ENCODE measurements around the gene CDK18. TPM values are rescaled to one million over a fixed set of nuclear protein-coding genes. Genes with fewer than 3 reads are reported as not detected.

Gene CDK18
- total RNA-seq, 2 donors from 2014 or later = 58.1 to 88.7 TPM

DNA sequence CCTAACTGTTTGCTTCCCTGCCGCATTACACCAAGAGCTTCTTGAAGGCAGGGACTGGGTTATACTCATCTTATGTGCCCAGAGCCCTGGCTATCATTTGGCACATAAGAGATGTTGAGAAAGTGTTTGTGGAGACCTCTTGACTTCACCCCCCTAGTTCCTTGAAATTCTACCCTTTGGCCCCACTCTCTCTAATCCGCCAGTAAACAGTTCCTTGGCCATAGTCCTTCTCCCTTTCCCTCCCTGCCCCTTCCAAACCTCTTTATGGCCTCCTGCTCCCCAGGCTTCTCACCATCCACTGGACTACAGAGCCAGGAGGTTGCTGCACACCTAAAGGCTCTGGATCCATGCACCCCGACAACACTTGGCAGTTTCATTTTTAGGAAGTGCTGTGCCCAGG is 1.5 kb upstream of the CDK18 start:
- Mint-ChIP-seq H3K4me3 (peak overlapping the region; percentile 9), H3K27ac (peak overlapping the region; percentile 92), H3K4me1 (peaks cover 49% of the 10 kb centered on the region), H3K27me3 (ENCODE audit: insufficient read depth) (peaks cover 2% of the 10 kb centered on the region), H3K9me3 (no peaks in the 10 kb centered on the region), H3K36me3 (ENCODE audit: low read depth) (peaks cover 5% of the 10 kb centered on the region)
- no peak for DNase-seq
- Histone ChIP-seq H3K27ac (ENCODE audit: low read depth, low read length) (no peak overlapping the region), H3K4me3 (ENCODE audit: low read length) (no peak overlapping the region), H3K9ac (ENCODE audit: extremely low read depth, low read length, poor library complexity, severe bottlenecking) (no peak overlapping the region), H3K9me3 (ENCODE audit: control insufficient read depth, low read length) (no peaks in the 10 kb centered on the region), H3K27me3 (ENCODE audit: control insufficient read depth, insufficient read depth, low read length, poor library complexity, severe bottlenecking) (no peaks in the 10 kb centered on the region), H3K36me3 (ENCODE audit: control insufficient read depth, insufficient read depth, low read length) (no peaks in the 10 kb centered on the region), H3K4me1 (ENCODE audit: control insufficient read depth, insufficient read depth, low read length) (peaks cover 33% of the 10 kb centered on the region)
- WGBS, 2 experiments (ENCODE audit: insufficient coverage in 1 of 2, insufficient read length in 1 of 2) = 75 to 90% methylated on average over 2 to 3 of the region's 3 CpGs
- TF ChIP-seq, protein P1, sequence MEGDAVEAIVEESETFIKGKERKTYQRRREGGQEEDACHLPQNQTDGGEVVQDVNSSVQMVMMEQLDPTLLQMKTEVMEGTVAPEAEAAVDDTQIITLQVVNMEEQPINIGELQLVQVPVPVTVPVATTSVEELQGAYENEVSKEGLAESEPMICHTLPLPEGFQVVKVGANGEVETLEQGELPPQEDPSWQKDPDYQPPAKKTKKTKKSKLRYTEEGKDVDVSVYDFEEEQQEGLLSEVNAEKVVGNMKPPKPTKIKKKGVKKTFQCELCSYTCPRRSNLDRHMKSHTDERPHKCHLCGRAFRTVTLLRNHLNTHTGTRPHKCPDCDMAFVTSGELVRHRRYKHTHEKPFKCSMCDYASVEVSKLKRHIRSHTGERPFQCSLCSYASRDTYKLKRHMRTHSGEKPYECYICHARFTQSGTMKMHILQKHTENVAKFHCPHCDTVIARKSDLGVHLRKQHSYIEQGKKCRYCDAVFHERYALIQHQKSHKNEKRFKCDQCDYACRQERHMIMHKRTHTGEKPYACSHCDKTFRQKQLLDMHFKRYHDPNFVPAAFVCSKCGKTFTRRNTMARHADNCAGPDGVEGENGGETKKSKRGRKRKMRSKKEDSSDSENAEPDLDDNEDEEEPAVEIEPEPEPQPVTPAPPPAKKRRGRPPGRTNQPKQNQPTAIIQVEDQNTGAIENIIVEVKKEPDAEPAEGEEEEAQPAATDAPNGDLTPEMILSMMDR (conservative IDR thresholded peaks at IDR 0.05) = no peak

DNA sequence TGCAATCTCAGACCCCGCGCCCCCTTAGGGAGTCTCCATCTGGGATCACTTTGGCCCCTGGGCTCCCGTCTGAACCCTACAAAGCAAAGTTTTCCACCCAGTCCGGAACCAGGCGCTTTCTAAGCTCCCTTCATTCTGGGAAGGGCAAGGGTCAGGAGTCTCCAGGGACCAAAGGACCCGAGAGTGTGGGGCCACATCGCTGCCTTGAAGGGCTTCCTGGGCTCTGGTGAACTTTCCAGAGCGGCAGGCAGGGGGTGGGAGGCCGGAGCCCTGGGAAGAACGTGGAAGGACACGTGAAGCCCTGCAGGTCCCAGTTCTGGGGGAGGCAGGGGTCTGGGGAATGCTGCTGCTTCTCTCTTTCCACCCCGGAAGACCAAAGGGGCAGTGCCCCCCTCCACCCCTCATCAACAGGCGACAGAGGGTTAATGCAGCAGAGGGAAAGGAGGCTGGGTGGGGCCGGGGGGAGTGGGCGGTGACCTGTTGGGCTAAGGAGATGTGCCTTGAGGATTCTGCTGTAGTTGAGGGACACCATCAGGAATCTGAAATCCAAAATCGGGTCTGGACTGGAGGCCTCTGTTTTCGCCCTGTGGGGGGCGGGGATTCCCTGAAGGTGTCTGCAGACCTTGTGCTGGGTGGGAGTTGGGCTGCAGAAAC is 734 bp downstream of the CDK18 start:
- peaks cover 51% of the 10 kb centered on the region for H3K4me1 Mint-ChIP-seq
- H3K27me3 Mint-ChIP-seq (ENCODE audit: insufficient read depth) = no peaks in the 10 kb centered on the region
- peak overlapping the region; percentile 82 for H3K27ac Mint-ChIP-seq
- Histone ChIP-seq H3K27ac (ENCODE audit: low read depth, low read length) (no peak overlapping the region), H3K9me3 (ENCODE audit: control insufficient read depth, low read length) (no peaks in the 10 kb centered on the region), H3K4me3 (ENCODE audit: low read length) (peak overlapping the region; percentile 89), H3K4me1 (ENCODE audit: control insufficient read depth, insufficient read depth, low read length) (peaks cover 33% of the 10 kb centered on the region), H3K27me3 (ENCODE audit: control insufficient read depth, insufficient read depth, low read length, poor library complexity, severe bottlenecking) (no peaks in the 10 kb centered on the region), H3K36me3 (ENCODE audit: control insufficient read depth, insufficient read depth, low read length) (no peaks in the 10 kb centered on the region), H3K9ac (ENCODE audit: extremely low read depth, low read length, poor library complexity, severe bottlenecking) (peak overlapping the region; percentile 54)
- TF ChIP-seq, protein P1 (conservative IDR thresholded peaks at IDR 0.05) = peak; percentile 57
- H3K36me3 Mint-ChIP-seq (ENCODE audit: low read depth) = peaks cover 5% of the 10 kb centered on the region
- 4 to 7% methylated on average over 11 to 17 of the region's 18 CpGs for WGBS, 2 experiments (ENCODE audit: insufficient coverage in 1 of 2, insufficient read length in 1 of 2)
- DNase-seq = peak; percentile 82
- no peaks in the 10 kb centered on the region for H3K9me3 Mint-ChIP-seq
- peak overlapping the region; percentile 81 for H3K4me3 Mint-ChIP-seq

DNA sequence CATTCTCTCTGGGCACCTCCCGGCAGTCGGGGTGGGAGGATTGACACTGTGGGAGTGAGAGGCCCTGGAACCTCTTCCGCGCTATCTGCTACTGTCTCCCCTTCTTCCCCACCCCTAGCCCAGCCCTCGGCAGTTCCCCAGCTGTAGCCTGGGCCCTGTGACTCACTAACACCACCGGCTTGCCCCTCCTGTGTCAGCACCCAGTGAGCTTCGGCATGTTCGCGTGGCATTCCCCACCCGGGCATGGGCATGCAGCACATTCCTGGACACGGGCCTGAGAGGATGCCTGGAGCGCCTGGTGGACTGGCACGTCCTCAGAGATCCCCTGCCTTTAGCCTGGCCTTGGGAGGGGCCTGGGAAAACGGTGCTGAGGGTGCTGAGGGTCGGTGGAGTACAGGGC is 1.3 kb downstream of the CDK18 start:
- H3K36me3 Mint-ChIP-seq (ENCODE audit: low read depth) = peaks cover 5% of the 10 kb centered on the region
- Histone ChIP-seq H3K27ac (ENCODE audit: low read depth, low read length) (no peak overlapping the region), H3K4me1 (ENCODE audit: control insufficient read depth, insufficient read depth, low read length) (peaks cover 27% of the 10 kb centered on the region), H3K9me3 (ENCODE audit: control insufficient read depth, low read length) (no peaks in the 10 kb centered on the region), H3K27me3 (ENCODE audit: control insufficient read depth, insufficient read depth, low read length, poor library complexity, severe bottlenecking) (no peaks in the 10 kb centered on the region), H3K4me3 (ENCODE audit: low read length) (peak overlapping the region; percentile 89), H3K9ac (ENCODE audit: extremely low read depth, low read length, poor library complexity, severe bottlenecking) (no peak overlapping the region), H3K36me3 (ENCODE audit: control insufficient read depth, insufficient read depth, low read length) (no peaks in the 10 kb centered on the region)
- H3K4me3 Mint-ChIP-seq = peak overlapping the region; percentile 81
- no peaks in the 10 kb centered on the region for H3K27me3 Mint-ChIP-seq (ENCODE audit: insufficient read depth)
- no peak for DNase-seq
- peak overlapping the region; percentile 82 for H3K27ac Mint-ChIP-seq
- no peaks in the 10 kb centered on the region for H3K9me3 Mint-ChIP-seq
- peaks cover 46% of the 10 kb centered on the region for H3K4me1 Mint-ChIP-seq
- TF ChIP-seq, protein P1 (conservative IDR thresholded peaks at IDR 0.05) = no peak
- WGBS, 2 experiments (ENCODE audit: insufficient coverage in 1 of 2, insufficient read length in 1 of 2) = 43 to 57% methylated on average over 5 to 15 of the region's 15 CpGs
